ENCODE measurements around the gene CYP17A1.

- no peak for TF ChIP-seq NR3C1 (CRISPR knock-in tag; conservative IDR thresholded peaks at IDR 0.05; ENCODE audit: low read depth)
- TF ChIP-seq, protein P1, sequence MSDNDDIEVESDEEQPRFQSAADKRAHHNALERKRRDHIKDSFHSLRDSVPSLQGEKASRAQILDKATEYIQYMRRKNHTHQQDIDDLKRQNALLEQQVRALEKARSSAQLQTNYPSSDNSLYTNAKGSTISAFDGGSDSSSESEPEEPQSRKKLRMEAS (CRISPR knock-in tag; IDR thresholded peaks at IDR 0.05), result no peak
- TF ChIP-seq, protein P2, sequence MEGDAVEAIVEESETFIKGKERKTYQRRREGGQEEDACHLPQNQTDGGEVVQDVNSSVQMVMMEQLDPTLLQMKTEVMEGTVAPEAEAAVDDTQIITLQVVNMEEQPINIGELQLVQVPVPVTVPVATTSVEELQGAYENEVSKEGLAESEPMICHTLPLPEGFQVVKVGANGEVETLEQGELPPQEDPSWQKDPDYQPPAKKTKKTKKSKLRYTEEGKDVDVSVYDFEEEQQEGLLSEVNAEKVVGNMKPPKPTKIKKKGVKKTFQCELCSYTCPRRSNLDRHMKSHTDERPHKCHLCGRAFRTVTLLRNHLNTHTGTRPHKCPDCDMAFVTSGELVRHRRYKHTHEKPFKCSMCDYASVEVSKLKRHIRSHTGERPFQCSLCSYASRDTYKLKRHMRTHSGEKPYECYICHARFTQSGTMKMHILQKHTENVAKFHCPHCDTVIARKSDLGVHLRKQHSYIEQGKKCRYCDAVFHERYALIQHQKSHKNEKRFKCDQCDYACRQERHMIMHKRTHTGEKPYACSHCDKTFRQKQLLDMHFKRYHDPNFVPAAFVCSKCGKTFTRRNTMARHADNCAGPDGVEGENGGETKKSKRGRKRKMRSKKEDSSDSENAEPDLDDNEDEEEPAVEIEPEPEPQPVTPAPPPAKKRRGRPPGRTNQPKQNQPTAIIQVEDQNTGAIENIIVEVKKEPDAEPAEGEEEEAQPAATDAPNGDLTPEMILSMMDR (IDR thresholded peaks at IDR 0.05), result no peak
- TF ChIP-seq E2F1 (CRISPR knock-in tag; IDR thresholded peaks at IDR 0.05), result no peak
- TF ChIP-seq RORB (CRISPR knock-in tag; IDR thresholded peaks at IDR 0.05), result no peak
- TF ChIP-seq CREM (CRISPR knock-in tag; IDR thresholded peaks at IDR 0.05), result no peak
- no peak for TF ChIP-seq MLX (CRISPR knock-in tag; IDR thresholded peaks at IDR 0.05)
- TF ChIP-seq, protein P3, sequence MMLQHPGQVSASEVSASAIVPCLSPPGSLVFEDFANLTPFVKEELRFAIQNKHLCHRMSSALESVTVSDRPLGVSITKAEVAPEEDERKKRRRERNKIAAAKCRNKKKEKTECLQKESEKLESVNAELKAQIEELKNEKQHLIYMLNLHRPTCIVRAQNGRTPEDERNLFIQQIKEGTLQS (CRISPR knock-in tag; conservative IDR thresholded peaks at IDR 0.05), result no peak
- no peak for TF ChIP-seq IRF2 (CRISPR knock-in tag; IDR thresholded peaks at IDR 0.05; ENCODE audit: borderline replicate concordance, low read depth)
- TF ChIP-seq, protein P4, sequence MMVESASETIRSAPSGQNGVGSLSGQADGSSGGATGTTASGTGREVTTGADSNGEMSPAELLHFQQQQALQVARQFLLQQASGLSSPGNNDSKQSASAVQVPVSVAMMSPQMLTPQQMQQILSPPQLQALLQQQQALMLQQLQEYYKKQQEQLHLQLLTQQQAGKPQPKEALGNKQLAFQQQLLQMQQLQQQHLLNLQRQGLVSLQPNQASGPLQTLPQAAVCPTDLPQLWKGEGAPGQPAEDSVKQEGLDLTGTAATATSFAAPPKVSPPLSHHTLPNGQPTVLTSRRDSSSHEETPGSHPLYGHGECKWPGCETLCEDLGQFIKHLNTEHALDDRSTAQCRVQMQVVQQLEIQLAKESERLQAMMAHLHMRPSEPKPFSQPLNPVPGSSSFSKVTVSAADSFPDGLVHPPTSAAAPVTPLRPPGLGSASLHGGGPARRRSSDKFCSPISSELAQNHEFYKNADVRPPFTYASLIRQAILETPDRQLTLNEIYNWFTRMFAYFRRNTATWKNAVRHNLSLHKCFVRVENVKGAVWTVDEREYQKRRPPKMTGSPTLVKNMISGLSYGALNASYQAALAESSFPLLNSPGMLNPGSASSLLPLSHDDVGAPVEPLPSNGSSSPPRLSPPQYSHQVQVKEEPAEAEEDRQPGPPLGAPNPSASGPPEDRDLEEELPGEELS (CRISPR knock-in tag; IDR thresholded peaks at IDR 0.05), result no peak
- no peak for TF ChIP-seq TEAD4 (CRISPR knock-in tag; IDR thresholded peaks at IDR 0.05)
- TF ChIP-seq FOXJ3 (CRISPR knock-in tag; IDR thresholded peaks at IDR 0.05; ENCODE audit: borderline replicate concordance), result no peak
- TF ChIP-seq, protein P5, sequence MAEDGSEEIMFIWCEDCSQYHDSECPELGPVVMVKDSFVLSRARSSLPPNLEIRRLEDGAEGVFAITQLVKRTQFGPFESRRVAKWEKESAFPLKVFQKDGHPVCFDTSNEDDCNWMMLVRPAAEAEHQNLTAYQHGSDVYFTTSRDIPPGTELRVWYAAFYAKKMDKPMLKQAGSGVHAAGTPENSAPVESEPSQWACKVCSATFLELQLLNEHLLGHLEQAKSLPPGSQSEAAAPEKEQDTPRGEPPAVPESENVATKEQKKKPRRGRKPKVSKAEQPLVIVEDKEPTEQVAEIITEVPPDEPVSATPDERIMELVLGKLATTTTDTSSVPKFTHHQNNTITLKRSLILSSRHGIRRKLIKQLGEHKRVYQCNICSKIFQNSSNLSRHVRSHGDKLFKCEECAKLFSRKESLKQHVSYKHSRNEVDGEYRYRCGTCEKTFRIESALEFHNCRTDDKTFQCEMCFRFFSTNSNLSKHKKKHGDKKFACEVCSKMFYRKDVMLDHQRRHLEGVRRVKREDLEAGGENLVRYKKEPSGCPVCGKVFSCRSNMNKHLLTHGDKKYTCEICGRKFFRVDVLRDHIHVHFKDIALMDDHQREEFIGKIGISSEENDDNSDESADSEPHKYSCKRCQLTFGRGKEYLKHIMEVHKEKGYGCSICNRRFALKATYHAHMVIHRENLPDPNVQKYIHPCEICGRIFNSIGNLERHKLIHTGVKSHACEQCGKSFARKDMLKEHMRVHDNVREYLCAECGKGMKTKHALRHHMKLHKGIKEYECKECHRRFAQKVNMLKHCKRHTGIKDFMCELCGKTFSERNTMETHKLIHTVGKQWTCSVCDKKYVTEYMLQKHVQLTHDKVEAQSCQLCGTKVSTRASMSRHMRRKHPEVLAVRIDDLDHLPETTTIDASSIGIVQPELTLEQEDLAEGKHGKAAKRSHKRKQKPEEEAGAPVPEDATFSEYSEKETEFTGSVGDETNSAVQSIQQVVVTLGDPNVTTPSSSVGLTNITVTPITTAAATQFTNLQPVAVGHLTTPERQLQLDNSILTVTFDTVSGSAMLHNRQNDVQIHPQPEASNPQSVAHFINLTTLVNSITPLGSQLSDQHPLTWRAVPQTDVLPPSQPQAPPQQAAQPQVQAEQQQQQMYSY (CRISPR knock-in tag; IDR thresholded peaks at IDR 0.05), result no peak
These were observed 20.0 kb downstream of the CYP17A1 start for GRCh38 chr10:102817175-102817574.
